ENCODE data around the gene PLSCR3.
A peak's percentile ranks its signal among the peaks of the same experiment; 100 is the strongest.

The PLSCR3 gene

DNA sequence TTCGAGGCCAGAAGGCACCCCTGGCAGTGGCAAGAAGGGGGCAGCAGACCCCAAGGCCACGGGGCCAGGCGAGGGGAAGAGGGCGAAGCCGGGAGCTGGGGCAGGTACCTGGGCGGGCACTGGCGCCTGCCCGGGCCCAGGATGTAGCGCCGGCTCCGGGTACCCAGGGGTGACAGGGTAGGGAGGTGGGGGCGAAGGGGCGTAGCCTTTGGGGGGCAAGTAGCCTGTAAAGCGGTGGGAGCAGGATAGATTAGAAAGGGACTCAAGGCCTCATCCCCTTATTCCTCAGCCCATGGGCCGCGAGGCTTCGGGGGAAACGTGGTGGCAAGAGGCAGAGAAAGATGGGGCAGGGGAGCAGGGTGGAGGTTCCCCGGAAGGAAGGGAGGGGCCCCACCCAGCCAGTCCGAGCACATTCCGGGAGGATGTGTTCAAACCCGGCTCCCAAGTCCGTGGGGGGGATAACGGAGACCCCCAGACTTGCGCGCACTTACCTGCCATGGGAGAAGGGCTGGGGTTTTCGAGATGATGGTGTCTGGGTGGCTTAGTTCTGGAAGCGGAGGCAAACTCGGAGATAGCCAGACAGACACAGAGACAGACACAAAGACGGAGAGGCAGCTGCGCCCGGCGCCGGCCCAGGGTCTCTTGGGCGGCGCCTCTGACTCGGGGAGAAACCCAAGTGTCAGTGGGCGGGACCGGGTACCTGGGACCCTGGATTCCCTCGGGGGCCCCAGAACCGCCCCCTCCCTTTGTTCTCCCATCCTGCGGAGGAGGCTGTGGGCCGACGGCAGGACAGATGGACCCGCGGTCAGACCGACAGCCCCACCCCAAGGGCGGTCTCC, 493 bp downstream of the PLSCR3 start:
- Histone ChIP-seq H3F3A (ENCODE audit: insufficient read depth, low read length) (no peaks in the 10 kb centered on the region), H3K27me3 (ENCODE audit: insufficient read depth, low read length) (no peaks in the 10 kb centered on the region), H2AFZ (ENCODE audit: low read length) (no peak overlapping the region), H3K9ac (ENCODE audit: low read length) (peak overlapping the region; percentile 61), H3K4me2 (ENCODE audit: low read length) (peak overlapping the region; percentile 80), H3K4me1 (ENCODE audit: insufficient read depth, low read length, severe bottlenecking) (peaks cover 15% of the 10 kb centered on the region), H3K79me2 (ENCODE audit: insufficient read depth, low read length) (no peaks in the 10 kb centered on the region), H3K9me2 (ENCODE audit: low read depth, low read length) (no peaks in the 10 kb centered on the region), H3K27ac (ENCODE audit: low read depth, low read length, poor library complexity, severe bottlenecking) (no peak overlapping the region), H3K4me3 (ENCODE audit: low read depth, low read length, poor library complexity, severe bottlenecking) (peak overlapping the region; percentile 70), H3K9me3 (ENCODE audit: low read length) (no peaks in the 10 kb centered on the region), H3K36me3 (ENCODE audit: insufficient read depth, low read length) (no peaks in the 10 kb centered on the region; the same call in 1 of the 2 replicates), H4K20me1 (ENCODE audit: insufficient read depth, low read length) (no peaks in the 10 kb centered on the region)
- no peak for TF ChIP-seq EZH2 (IDR thresholded peaks at IDR 0.05; ENCODE audit: borderline replicate concordance, low read length)
- TF ChIP-seq, protein P1, sequence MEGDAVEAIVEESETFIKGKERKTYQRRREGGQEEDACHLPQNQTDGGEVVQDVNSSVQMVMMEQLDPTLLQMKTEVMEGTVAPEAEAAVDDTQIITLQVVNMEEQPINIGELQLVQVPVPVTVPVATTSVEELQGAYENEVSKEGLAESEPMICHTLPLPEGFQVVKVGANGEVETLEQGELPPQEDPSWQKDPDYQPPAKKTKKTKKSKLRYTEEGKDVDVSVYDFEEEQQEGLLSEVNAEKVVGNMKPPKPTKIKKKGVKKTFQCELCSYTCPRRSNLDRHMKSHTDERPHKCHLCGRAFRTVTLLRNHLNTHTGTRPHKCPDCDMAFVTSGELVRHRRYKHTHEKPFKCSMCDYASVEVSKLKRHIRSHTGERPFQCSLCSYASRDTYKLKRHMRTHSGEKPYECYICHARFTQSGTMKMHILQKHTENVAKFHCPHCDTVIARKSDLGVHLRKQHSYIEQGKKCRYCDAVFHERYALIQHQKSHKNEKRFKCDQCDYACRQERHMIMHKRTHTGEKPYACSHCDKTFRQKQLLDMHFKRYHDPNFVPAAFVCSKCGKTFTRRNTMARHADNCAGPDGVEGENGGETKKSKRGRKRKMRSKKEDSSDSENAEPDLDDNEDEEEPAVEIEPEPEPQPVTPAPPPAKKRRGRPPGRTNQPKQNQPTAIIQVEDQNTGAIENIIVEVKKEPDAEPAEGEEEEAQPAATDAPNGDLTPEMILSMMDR (IDR thresholded peaks at IDR 0.05; ENCODE audit: low read length), result no peak

DNA sequence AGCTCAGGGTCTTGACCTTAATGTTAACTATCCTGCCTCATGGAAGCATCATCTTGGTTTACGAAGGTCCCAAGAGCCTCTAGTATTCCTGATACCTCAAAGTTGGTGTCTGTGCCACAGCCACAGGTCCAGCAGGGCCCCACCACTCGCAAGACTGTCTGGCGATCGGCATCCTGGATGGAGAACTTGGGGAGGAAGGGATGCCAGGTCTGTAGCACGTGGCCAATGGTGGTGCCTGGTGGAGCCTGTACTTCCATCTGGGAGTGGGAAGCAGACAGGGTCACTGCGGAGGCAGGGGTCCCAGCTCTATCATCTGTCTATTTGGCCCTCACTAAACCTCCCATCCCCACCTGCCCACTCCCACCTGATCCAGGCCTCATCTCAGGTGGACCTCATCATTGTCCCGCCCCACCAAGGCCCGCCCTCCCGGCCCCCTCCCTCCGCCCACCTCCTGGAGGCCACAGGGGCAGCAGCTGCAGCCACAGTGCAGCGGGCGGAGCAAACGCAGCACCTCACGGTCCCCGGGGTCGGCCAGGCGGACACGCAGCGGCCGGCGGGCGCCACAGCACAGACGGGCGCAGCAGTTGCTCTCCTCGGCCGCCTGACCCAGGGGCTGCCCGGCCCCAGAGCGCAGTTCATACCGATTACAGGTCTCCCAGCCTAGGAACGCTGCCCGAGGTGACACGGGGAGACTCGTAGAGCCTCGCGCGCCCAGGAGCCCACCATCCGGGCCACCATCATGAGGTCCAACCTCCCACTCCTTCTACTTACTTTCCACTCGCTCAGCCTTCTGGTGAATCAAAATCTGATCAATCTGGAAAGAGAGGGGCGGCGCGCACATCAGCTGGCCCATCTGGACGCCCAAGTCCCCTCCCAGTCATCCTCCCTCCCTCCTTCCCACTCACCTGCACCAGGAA, 1.4 kb downstream of the PLSCR3 start:
- peak overlapping the region; percentile 80 for H3K4me2 ChIP-seq (ENCODE audit: low read length)
- H3K9me3 ChIP-seq (ENCODE audit: low read length), result no peaks in the 10 kb centered on the region
- H3K36me3 ChIP-seq (ENCODE audit: insufficient read depth, low read length), result peaks cover under 1% of the 10 kb centered on the region; the same call in 1 of the 2 replicates
- H3K79me2 ChIP-seq (ENCODE audit: insufficient read depth, low read length), result no peaks in the 10 kb centered on the region
- no peaks in the 10 kb centered on the region for H3K27me3 ChIP-seq (ENCODE audit: insufficient read depth, low read length)
- H3K9me2 ChIP-seq (ENCODE audit: low read depth, low read length), result no peaks in the 10 kb centered on the region
- peak overlapping the region; percentile 70 for H3K4me3 ChIP-seq (ENCODE audit: low read depth, low read length, poor library complexity, severe bottlenecking)
- H3K27ac ChIP-seq (ENCODE audit: low read depth, low read length, poor library complexity, severe bottlenecking), result no peak overlapping the region
- peaks cover 15% of the 10 kb centered on the region for H3K4me1 ChIP-seq (ENCODE audit: insufficient read depth, low read length, severe bottlenecking)
- no peak for TF ChIP-seq EZH2 (IDR thresholded peaks at IDR 0.05; ENCODE audit: borderline replicate concordance, low read length)
- TF ChIP-seq, protein P1 (IDR thresholded peaks at IDR 0.05; ENCODE audit: low read length), result no peak
- no peak overlapping the region for H2AFZ ChIP-seq (ENCODE audit: low read length)
- H3F3A ChIP-seq (ENCODE audit: insufficient read depth, low read length), result no peaks in the 10 kb centered on the region
- H4K20me1 ChIP-seq (ENCODE audit: insufficient read depth, low read length), result no peaks in the 10 kb centered on the region
- H3K9ac ChIP-seq (ENCODE audit: low read length), result peak overlapping the region; percentile 61; the same call in 1 of the 2 replicates

DNA sequence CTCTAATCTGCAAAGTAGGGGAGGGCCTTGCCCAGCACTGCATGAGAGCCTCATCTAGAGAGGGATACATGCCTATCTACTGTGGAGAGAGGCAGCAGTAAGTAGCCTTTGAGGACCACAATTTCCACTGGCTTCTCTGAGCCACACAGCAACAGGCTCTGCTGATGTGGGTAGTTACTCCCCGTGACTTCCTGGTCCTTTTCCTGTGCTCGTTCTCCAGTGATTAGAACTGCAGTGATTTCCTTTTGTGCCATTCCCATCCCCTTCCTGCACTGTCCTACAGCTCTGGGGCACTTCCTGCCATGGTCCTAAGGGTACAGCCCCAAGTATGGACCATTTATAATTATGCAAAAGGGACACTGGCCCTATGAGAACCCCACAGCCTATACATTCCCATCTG, 3.0 kb downstream of the PLSCR3 start:
- H3K4me3 ChIP-seq (ENCODE audit: low read depth, low read length, poor library complexity, severe bottlenecking), result no peak overlapping the region
- H3K9me3 ChIP-seq (ENCODE audit: low read length), result no peaks in the 10 kb centered on the region
- no peak overlapping the region for H3K9ac ChIP-seq (ENCODE audit: low read length)
- TF ChIP-seq, protein P1 (IDR thresholded peaks at IDR 0.05; ENCODE audit: low read length), result no peak
- TF ChIP-seq EZH2 (IDR thresholded peaks at IDR 0.05; ENCODE audit: borderline replicate concordance, low read length), result no peak
- no peak overlapping the region for H2AFZ ChIP-seq (ENCODE audit: low read length)
- no peak overlapping the region for H3K27ac ChIP-seq (ENCODE audit: low read depth, low read length, poor library complexity, severe bottlenecking)
- H3K4me1 ChIP-seq (ENCODE audit: insufficient read depth, low read length, severe bottlenecking), result peaks cover 15% of the 10 kb centered on the region
- no peaks in the 10 kb centered on the region for H3F3A ChIP-seq (ENCODE audit: insufficient read depth, low read length)
- no peaks in the 10 kb centered on the region for H4K20me1 ChIP-seq (ENCODE audit: insufficient read depth, low read length)
- H3K27me3 ChIP-seq (ENCODE audit: insufficient read depth, low read length), result no peaks in the 10 kb centered on the region
- no peaks in the 10 kb centered on the region for H3K9me2 ChIP-seq (ENCODE audit: low read depth, low read length)
- H3K4me2 ChIP-seq (ENCODE audit: low read length), result no peak overlapping the region
- H3K79me2 ChIP-seq (ENCODE audit: insufficient read depth, low read length), result no peaks in the 10 kb centered on the region
- peaks cover 4% of the 10 kb centered on the region; the same call in 1 of the 2 replicates for H3K36me3 ChIP-seq (ENCODE audit: insufficient read depth, low read length)

Measured in OCI-LY1 (cell line).